Measurements from ENCODE around the gene CRIM1.

Gene CRIM1

GRCh38 chr2:36564377-36564930 is 208.9 kb downstream of the CRIM1 start:
- FAIRE-seq: no peak

- FAIRE-seq: no peak
Observed at GRCh38 chr2:36565712-36566111, 210.1 kb downstream of the CRIM1 start.

GRCh38 chr2:36566887-36567286 is 211.3 kb downstream of the CRIM1 start:
- FAIRE-seq: no peak

DNA sequence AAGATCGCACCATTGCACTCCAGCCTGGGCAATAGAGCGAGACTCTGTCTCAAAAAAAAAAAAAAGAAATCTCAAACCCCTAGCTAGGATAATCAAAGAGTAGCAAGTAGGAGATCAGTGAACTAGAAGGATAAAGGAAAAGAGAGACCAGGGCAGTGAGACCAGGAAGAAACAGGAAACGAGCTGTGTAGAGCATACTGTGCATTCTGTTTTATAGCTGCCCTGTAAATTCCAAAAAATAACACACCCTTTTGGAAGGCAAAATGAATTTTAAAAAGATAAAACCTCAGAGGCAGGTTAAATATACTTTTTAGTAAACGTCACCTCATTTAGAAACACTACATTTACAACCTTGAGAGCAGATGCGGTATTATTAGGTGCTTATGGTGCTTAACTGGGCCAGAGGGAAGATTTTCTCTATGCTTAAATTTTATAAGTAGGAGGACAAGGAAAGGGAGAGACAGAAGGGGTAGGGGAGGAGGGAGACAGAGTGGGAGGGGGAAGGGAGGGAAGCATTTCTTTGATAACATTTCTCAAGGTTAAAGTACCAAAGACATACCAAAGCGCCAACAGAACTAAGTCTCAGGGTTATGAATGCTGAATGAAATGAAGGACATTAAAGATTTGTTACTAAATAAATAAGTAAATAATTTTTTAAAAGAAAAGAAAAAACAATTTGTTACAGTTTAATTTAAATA is 212.3 kb downstream of the CRIM1 start:
- FAIRE-seq: no peak

GRCh38 chr2:36568516-36569246 is 213.1 kb downstream of the CRIM1 start:
- no peak for FAIRE-seq

GRCh38 chr2:36569267-36569856 is 213.8 kb downstream of the CRIM1 start:
- no peak for FAIRE-seq

DNA sequence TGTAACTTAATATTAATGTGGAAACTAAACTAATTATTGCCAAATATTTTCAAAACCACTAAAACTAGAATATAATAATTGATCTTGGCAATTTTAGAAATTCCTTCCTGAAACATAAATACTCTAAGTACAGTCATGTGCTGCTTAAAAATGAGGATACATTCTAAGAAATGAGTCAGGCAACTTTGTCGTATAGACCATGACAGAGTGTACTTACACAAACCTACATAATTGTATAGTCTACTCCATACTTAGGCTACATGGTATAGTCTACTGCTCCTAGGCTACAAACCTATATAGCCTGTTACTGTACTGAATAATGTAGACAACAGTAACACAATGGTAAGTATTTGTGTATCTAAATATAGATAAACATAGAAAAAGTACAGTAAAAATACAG is 214.8 kb downstream of the CRIM1 start:
- FAIRE-seq: no peak

GRCh38 chr2:36572054-36572718 is 216.6 kb downstream of the CRIM1 start:
- FAIRE-seq: no peak

GRCh38 chr2:36572719-36573059 is 217.1 kb downstream of the CRIM1 start:
- FAIRE-seq: no peak

DNA sequence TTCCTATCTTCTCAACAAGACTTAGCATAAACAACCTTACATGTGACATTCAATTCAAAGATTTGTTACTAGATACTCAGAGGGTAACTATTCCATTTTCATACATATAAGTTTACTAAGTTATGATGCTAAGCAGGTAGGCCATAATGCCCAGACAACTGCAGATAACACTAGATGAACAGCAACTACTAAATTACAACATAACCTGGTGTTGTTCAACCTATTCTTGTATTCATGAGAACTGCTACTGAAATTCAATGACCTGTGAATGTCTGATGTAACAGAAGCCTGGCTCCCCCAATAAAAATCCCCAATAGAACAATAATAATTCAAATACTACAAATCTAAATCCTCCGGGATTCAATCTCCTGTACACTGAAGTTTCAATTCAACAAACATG is 217.6 kb downstream of the CRIM1 start:
- FAIRE-seq: no peak

- no peak for FAIRE-seq
Observed at GRCh38 chr2:36574560-36574959, 219.0 kb downstream of the CRIM1 start.

- no peak for FAIRE-seq
Observed at GRCh38 chr2:36577884-36578283, 222.3 kb downstream of the CRIM1 start.

DNA sequence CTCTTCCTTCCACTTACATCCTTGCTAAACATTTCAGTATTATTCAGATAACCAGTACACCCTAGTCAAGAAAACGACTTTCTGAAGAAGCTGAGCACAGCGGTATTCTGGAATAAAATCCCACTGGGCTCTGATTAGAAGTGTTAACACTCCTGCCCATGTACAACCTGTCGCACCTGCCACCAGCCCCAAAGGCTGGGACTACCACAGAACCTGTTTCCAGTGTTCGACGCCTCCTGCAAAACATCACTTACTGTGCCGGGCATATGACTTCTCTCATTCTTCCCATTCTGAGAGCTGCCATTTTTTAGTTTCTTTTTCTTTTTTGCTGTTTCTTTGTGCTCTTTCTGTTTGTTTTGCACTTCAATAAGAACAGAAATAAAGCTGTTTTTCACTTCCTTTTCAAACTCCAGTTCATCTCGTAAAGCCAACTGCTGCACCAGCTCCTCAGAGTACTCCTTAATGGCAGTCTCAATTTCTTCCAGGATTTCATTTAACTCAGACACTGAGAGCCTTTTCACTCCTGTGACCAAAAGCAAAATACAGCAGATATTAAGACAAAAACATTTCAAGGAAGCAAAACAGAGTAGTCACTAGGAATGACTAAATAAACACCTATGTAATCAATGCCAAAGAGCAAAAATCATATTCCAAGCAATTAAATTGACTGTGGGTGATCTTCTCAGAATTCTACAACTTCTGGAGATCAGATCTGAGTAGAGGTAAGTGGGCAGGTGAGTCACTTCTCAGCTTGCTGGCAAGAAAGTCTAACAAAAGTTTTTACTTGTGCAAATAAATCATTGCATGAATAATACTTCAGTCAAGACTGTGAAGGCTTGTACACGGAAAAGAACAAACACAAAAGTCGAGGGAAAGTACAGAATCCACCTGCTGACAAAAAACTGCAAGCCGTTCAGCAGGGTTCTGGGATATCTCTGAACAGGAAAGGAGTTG is 223.0 kb downstream of the CRIM1 start:
- FAIRE-seq: no peak

GRCh38 chr2:36579297-36579664 is 223.7 kb downstream of the CRIM1 start:
- no peak for FAIRE-seq

DNA sequence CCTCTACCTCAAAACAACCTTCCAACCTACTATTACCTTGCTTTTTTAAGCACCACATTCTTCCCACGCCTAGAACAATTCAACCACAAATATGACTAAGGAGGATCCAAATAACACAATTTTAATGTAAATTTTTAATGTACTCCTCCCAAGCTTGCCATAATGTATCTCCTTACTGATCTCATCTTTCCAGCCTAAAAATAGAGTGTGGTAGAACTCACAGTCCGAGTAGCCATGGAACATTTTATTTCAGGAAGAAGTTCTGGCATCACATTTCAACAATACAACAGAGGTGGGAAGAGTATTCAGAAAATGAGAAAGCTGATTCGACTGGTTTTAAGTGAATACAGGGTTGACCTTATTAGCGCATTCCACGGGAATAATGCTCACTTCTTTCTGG is 227.0 kb downstream of the CRIM1 start:
- FAIRE-seq: no peak

- no peak for FAIRE-seq
Observed at GRCh38 chr2:36582951-36583350, 227.4 kb downstream of the CRIM1 start.

DNA sequence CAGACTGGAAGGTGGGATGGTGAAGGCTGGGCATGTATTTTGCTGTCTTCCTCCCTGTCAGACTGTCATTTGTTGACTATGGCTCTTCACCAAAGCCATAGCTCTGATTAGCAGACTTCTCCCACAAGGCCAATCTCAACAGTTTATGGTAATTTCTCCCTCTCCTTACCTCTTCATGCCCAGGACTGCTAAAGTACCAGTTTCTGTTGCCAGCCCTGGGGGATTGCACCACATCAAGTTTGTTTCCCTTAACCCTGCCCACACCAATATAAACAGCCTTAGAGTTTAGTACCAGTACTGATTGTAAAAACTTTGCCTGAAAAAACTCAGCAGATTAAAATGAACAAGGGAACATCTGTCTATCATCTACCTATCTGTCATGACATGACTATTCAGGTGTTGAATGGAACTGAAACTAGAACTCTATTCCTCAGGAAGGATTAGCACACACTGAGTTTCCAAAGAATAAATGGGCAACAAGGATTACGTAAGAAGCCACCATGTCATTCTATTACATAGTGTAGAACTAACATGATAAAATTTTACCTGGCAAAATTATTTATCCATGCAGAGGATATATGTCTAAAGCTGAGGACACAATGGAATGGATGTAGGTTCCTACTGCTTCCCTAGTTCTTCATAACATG is 228.7 kb downstream of the CRIM1 start:
- no peak for FAIRE-seq

DNA sequence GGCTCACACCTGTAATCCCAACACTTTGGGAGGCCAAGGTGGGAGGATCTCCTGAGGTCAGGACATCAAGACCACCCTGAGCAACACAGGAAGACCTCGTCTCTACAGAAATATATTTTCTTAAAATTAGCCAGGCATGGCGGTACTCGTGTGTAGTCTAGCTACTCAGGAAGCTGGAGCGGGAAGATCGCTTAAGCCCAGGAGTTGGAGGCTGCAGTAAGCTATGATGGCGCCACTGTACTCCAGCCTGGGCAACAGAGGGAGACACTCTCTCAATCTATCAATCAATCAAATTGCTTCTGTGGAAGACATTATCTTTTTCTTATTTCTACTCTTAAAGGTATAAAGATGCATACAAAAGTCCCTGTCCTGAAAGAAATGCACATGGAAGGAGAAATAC is 231.1 kb downstream of the CRIM1 start:
- FAIRE-seq: no peak

- no peak for FAIRE-seq
Observed at GRCh38 chr2:36587101-36587500, 231.5 kb downstream of the CRIM1 start.

DNA sequence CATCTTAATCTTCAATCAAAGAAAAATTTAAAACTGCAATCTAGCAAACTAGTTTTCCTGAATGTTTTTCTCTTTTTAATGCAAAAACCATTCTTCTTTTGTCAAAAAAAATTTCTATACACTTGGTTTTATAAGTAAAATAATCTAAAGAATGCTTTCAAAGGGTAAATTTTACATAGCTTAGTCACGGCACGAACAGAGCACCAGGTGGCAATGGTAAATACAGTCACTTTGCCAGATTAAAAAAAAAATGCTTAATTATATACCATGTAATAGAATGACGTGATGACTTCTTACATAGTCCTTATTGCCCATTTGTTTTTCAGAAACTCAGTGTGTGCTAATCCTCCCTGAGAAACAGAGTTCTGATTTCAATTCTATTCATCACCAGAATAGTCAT is 232.0 kb downstream of the CRIM1 start:
- no peak for FAIRE-seq

DNA sequence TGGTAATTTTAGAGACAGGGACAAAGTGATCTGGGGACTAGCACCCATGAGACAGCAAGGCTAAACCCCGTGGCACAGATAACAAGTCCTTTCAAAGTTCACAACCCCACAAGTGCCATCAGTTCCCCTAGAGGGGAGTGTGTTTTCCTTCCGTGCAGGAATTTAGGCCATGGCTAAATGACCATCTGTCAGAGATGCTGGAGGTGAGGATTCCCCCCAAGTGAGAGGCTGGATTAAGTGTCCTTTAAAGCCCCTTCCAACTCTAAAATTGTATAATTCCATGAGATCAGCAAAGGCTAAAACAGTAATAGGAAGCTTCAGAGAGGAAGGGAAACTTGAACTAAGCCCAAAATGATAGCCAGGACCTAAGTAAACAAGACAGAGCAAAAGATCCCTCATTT is 233.7 kb downstream of the CRIM1 start:
- FAIRE-seq: no peak

DNA sequence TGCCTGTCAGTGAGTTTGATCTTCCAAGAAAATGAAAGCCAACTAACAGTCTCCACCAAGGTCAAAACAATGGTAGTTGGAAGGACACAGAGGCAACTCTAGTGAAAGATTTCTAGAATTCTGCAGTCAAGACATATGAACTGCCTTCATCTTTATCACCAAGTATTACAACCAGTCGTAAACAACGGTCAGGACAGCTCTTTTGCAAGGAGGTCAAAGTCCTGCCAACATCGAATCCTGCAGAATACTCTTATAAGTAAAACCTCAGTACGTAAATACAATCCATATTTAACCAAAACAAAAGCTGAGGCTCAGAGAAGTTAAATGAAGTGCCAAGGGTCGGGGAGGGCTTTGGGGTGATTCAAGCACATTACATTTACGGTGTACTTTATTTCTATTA is 239.3 kb downstream of the CRIM1 start:
- FAIRE-seq: no peak
